Brain pericyte (primary cell): ENCODE data around the gene USP6NL.

Source experiments
- DNase-seq: peaks from one replicate; pipeline ENCODE4 v3.0.0-alpha.2; 2012; ENCODE audit warnings: low read depth, low spot score

USP6NL gene

GRCh38 chr10:11551104-11551503, 60.3 kb downstream of the USP6NL start:
- DNase-seq = no peak

DNA sequence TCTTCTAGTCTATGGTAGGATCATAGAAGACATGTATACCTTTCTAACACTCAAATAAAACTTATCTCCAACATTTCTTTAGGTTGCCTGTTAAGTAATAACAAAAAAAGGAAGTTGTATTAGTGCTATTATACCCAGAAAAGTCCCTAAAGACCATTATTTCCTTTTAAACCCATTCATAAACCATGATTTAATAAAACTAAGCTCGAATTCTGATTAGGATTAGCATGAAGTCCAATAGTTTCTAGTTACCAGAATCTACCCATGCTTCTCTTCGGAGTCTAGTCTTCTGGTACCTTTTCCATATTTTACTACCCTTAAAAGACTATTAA, 62.7 kb downstream of the USP6NL start:
- no peak for DNase-seq

GRCh38 chr10:11548065-11548767, 63.2 kb downstream of the USP6NL start:
- no peak for DNase-seq

- DNase-seq = no peak
Observed at GRCh38 chr10:11546581-11546980, 64.9 kb downstream of the USP6NL start.

DNA sequence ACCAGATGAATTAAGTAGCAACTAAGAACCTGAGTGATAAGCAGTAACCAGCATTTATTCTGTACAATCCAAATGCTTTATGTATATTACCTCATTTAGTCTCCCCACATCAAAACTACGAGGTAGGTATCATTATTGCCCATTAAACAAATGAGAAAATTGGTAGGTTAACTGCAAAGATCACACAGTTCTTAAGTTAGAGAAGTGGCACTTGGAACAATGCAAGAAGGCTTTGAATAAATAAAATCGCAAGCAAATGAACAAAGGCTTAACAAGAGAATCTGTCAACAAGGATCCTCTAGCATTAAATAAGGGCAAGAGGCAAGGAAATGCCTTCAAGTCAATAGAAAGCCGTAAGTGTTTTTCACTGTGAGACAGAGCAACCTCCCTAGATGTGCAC, 70.2 kb downstream of the USP6NL start:
- DNase-seq = no peak

- no peak for DNase-seq
Observed at GRCh38 chr10:11539191-11539868, 72.1 kb downstream of the USP6NL start.

DNA sequence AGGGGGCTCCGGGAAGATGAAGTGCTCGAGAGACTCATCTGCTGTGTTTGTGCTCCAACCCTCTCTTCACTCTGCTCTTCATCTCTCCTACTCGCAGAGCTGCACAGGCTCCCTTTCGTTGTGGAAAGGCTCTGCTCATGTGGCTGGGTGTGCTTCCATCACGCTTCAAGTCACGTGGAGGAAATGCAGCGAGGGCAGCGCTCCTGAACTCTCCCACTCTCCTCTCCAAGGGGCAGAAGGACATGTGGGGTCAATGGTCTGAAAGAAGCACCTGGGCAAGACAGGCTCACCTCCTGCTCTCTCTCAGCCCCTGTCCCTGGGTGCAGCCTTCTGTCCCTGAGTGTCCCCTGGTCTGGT, 72.6 kb downstream of the USP6NL start:
- DNase-seq = no peak

- no peak for DNase-seq
Observed at GRCh38 chr10:11536228-11536627, 75.2 kb downstream of the USP6NL start.

GRCh38 chr10:11535346-11535959, 76.0 kb downstream of the USP6NL start:
- DNase-seq = no peak

DNA sequence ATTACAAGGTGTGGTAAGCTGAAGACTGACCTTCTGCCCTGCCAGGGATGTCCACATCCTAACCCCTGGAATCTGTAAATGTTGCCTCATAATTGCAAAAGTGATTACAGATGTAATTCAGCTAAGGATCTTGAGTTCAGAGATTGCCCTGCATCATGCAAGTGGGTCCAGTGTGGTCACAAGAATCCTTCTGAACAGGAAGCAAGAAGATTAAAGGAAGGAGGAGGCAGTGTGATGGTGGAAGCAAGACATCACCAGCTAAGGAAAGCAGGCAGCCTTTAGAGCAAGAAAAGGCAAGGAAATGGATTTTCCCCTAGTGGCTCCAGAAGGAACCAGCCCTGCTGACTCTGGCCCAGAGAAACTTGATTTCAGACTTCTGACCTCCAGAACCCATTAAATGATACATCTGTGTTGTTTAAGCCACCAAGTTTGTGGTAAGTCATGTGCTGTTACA, 78.1 kb downstream of the USP6NL start:
- no peak for DNase-seq

DNA sequence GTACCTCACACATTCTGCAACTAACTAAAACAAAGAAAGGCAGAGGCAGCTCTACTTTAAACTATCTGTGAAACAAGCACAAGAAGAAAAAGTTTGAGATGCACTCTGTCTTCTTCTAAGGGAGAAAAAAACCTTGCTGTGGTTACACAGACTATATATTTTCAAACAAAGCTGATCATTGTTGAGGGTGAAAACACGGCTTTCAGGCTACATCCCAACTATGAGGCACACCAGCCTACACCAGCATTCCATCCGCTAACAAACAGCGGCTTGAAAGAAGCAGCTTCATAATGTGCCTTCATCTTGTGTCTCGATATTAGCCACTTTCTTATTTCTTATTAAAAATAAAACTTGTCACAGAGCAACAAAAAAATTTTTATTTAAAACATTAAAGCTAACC, 79.1 kb downstream of the USP6NL start:
- no peak for DNase-seq

- no peak for DNase-seq
Observed at GRCh38 chr10:11530806-11531205, 80.6 kb downstream of the USP6NL start.

DNA sequence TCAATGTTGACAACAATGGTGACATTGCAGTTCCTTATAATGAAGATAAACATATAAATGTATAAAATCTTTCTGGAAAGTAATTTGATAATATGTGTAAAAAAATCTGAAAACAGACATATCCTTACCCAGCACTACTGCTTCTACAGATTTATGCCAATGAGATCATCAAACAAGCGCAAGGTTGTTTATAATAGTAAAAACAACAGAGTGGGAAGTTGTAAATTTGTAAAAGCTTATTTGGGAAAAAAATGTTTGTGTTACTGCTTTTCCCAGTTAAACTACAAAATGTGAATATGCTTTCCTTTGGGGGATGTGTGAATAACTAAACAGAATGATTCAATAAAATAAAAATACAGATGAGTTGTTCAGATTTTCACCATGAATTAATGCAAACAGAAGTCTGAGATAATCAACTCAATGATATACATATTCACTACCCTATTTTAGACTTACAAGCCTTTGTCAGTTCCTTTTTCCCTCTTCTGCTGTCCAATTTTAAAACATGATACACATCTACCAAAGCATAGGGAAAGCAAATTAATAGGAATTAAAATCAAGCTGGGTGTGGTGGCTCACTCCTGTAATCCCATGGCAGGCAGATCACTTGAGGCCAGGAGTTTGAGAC, 82.1 kb downstream of the USP6NL start:
- no peak for DNase-seq

GRCh38 chr10:11528286-11528685, 83.2 kb downstream of the USP6NL start:
- no peak for DNase-seq

DNA sequence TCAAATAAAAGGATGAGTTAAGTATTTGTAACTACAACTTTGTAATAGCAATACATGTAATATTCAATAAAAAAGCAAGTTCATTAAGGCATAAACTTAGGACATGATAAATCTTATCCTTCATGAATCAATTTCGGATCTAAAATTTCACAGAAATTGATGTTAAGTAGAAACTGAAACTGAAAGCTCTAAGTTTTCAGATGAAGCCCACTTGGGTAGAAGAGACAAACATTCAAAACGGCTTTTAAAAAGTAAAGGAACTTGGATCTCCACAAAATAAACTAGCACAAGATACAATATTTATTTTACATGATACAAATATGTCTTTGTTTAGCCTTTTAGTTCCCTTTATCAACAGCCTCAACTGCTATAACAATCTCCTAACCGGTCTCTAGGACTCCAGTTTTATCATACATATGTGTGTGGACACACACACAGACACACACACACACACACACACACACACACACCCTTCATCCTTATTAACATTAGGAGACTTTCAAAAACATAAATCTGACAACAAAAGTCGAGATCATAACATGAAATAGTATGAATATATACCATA, 83.7 kb downstream of the USP6NL start:
- DNase-seq = no peak

DNA sequence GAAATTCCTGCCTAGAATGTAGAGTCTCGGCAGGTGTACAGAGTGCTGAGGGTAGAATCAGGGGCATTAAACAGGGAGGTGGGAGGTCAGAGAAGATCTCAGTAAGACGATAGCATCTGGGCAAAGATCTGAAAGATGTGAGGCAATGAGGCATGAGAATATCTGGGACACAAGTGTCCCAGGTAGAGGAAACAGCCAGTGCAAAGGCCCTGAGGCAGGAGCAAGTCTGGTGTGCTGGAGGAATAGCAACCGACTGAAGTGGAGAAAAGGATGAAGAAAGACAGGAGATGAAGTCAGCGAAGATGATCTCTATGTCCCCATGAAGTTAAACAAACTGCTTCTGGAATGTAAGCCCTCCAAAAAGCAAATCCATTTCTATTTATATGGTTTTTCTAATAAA, 84.4 kb downstream of the USP6NL start:
- no peak for DNase-seq

DNA sequence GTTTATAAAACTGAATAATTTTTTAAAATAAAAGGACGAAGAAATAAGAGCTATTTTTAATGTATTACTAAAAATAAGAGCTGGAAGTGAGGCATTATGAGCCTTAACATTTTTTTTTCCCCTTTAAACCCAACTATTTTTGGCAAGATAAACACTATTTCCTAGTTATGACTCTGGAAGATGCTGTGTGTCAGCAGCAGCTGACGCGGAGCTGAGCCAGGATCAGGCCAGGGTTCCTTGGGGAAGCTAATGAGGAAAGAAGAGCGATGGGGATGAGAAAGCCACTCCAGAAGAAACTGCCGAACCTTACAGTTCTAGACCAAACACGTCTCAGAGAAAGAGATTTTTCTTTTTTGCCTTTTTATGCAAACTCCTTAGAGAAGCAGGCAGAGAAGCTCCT, 85.9 kb downstream of the USP6NL start:
- DNase-seq = no peak

DNA sequence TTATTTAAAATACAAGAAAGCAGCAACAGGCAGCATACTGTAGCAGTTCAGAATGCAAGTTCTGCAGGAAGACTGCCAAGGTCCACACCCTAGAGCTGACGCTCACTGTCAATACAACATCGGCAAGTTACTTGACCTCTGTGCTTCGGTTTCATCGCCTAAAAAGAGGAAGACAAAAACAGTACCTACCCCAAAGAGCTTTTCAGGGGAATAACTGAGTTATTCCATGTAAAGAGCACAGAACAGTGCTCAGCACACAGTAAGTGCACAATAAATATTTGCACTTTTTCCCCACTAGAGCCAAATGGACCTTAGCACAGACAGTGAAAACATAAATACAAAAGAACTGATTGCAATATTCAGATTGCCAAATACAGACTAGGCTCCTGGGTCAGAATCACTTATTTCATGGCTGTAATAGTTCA, 88.6 kb downstream of the USP6NL start:
- DNase-seq = no peak

DNA sequence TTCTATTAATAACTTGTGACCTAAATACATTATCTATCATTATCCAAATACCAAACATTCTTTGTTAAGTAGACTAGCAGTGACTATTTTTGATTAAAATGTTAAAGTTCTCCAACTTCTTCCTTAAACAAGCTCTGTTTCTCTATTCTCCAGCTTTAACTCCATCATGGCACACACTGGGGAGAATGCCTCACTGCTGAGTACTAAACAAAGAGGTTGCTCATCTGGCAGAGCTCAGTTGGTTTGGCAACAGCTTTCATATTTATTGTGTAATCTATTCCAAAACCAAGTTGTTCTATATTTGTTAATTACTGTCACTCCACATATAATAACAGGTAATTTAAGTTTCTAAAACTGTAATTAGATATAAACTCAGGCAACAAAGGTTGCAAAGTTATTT, 89.6 kb downstream of the USP6NL start:
- no peak for DNase-seq

- DNase-seq = no peak
Observed at GRCh38 chr10:11520892-11521291, 90.6 kb downstream of the USP6NL start.

DNA sequence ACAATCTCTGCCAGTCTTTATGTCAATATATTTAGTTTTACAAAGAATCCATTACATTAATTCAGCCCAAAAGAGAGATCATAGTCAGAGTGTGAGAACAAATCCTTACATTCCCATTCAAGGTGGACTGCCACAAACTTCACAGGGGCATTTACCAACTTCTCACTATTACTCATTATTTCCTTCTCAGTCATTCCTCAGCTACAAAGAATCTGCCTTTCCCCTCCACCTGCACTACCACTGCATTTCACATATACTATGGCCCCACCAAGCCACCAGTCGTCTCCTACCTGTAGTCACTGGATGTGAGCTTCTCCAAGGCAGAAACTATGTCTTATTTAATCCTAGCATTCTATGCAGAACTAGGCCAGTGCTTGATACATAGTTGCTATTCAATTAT, 94.3 kb downstream of the USP6NL start:
- DNase-seq = no peak

DNA sequence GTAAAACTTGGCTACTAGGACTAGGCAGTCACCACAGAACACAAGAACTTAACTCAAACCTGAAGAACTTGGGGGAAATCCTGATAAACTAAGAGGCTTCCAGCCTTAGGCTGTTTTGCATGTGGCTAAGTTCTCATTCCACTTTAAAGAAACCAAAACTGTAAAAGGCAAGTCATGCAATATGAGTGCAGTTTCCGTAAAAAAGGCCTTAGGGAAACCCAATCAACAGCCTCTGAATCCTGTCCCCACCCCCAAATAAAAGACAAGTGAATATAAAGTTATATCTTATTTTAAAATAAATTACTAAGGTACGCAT, 95.1 kb downstream of the USP6NL start:
- DNase-seq = no peak
